ENCODE measurements around the gene LCE7A. TPM values are rescaled to one million over a fixed set of nuclear protein-coding genes. Genes with fewer than 3 reads are reported as not detected.

LCE7A gene
- total RNA-seq, 1 experiment from 2014 or later: not detected

- Mint-ChIP-seq H3K9me3 (peaks cover 33% of the 10 kb centered on the region), H3K36me3 (peaks cover 3% of the 10 kb centered on the region), H3K4me3 (no peak overlapping the region), H3K27ac (no peak overlapping the region), H3K4me1 (no peaks in the 10 kb centered on the region), H3K27me3 (ENCODE audit: low read depth) (no peaks in the 10 kb centered on the region; the same call in 1 of the 2 replicates)
- ChIA-PET CTCF (interaction anchor here (0.6 to 3.6 kb wide), 3 partner anchors 10 to 313 kb away, joined by 4 to 60 read pairs (median 7); no protein-coding TSS in a partner anchor), POLR2A (no interaction called here)
- no peak for ATAC-seq
- DNase-seq (ENCODE audit: low spot score): no peak
- TF ChIP-seq, protein P1, sequence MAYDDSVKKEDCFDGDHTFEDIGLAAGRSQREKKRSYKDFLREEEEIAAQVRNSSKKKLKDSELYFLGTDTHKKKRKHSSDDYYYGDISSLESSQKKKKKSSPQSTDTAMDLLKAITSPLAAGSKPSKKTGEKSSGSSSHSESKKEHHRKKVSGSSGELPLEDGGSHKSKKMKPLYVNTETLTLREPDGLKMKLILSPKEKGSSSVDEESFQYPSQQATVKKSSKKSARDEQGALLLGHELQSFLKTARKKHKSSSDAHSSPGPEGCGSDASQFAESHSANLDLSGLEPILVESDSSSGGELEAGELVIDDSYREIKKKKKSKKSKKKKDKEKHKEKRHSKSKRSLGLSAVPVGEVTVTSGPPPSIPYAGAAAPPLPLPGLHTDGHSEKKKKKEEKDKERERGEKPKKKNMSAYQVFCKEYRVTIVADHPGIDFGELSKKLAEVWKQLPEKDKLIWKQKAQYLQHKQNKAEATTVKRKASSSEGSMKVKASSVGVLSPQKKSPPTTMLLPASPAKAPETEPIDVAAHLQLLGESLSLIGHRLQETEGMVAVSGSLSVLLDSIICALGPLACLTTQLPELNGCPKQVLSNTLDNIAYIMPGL (CRISPR knock-in tag; IDR thresholded peaks at IDR 0.05): no peak
- TF ChIP-seq CREM (CRISPR knock-in tag; IDR thresholded peaks at IDR 0.05) (no peak), AFF4 (CRISPR knock-in tag; IDR thresholded peaks at IDR 0.05; ENCODE audit: borderline replicate concordance) (no peak), CBFB (CRISPR knock-in tag; IDR thresholded peaks at IDR 0.05; ENCODE audit: low read depth) (no peak), ARID4B (CRISPR knock-in tag; IDR thresholded peaks at IDR 0.05; ENCODE audit: borderline replicate concordance) (no peak), ZNF532 (CRISPR knock-in tag; IDR thresholded peaks at IDR 0.05; ENCODE audit: borderline replicate concordance) (no peak), ATF6 (CRISPR knock-in tag; IDR thresholded peaks at IDR 0.05) (no peak), CDX4 (CRISPR knock-in tag; IDR thresholded peaks at IDR 0.05; ENCODE audit: borderline replicate concordance) (no peak), ZBTB21 (CRISPR knock-in tag; IDR thresholded peaks at IDR 0.05; ENCODE audit: borderline replicate concordance) (no peak), ELF4 (CRISPR knock-in tag; IDR thresholded peaks at IDR 0.05; ENCODE audit: low read depth) (no peak), RELA (CRISPR knock-in tag; IDR thresholded peaks at IDR 0.05; ENCODE audit: borderline replicate concordance) (no peak), ZNF263 (CRISPR knock-in tag; IDR thresholded peaks at IDR 0.05; ENCODE audit: low read depth) (no peak)
- TF ChIP-seq, protein P2, sequence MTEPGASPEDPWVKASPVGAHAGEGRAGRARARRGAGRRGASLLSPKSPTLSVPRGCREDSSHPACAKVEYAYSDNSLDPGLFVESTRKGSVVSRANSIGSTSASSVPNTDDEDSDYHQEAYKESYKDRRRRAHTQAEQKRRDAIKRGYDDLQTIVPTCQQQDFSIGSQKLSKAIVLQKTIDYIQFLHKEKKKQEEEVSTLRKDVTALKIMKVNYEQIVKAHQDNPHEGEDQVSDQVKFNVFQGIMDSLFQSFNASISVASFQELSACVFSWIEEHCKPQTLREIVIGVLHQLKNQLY (CRISPR knock-in tag; IDR thresholded peaks at IDR 0.05): no peak
- TF ChIP-seq, protein P3, sequence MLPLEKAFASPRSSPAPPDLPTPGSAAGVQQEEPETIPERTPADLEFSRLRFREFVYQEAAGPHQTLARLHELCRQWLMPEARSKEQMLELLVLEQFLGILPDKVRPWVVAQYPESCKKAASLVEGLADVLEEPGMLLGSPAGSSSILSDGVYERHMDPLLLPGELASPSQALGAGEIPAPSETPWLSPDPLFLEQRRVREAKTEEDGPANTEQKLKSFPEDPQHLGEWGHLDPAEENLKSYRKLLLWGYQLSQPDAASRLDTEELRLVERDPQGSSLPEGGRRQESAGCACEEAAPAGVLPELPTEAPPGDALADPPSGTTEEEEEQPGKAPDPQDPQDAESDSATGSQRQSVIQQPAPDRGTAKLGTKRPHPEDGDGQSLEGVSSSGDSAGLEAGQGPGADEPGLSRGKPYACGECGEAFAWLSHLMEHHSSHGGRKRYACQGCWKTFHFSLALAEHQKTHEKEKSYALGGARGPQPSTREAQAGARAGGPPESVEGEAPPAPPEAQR (CRISPR knock-in tag; IDR thresholded peaks at IDR 0.05): no peak
- TF ChIP-seq, protein P4, sequence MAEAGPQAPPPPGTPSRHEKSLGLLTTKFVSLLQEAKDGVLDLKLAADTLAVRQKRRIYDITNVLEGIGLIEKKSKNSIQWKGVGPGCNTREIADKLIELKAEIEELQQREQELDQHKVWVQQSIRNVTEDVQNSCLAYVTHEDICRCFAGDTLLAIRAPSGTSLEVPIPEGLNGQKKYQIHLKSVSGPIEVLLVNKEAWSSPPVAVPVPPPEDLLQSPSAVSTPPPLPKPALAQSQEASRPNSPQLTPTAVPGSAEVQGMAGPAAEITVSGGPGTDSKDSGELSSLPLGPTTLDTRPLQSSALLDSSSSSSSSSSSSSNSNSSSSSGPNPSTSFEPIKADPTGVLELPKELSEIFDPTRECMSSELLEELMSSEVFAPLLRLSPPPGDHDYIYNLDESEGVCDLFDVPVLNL (CRISPR knock-in tag; IDR thresholded peaks at IDR 0.05; ENCODE audit: borderline replicate concordance, low read depth): no peak
These were observed 20.5 kb downstream of the LCE7A start for GRCh38 chr1:152880316-152880715.

Data from WTC11 (cell line).